GM23338 (cell line): ENCODE results near the gene TNS1. TPM values are rescaled to one million over a fixed set of nuclear protein-coding genes. Genes with fewer than 3 reads are reported as not detected.

Experiments
- ATAC-seq: fragments of 200-7000 bp; cut with Tn5 transposase; 3 replicates; pipeline ENCODE4 v1.9.1; 2020
- DNase-seq: peaks from one replicate; pipeline ENCODE4 v3.0.0-alpha.2; 2015; ENCODE audit warnings: low spot score
- H2AFZ ChIP-seq: fragments of 200-600 bp; sonication (generic); 2 replicates; pipeline ENCODE4 v1.8.0; 2016; ENCODE audit warnings: antibody characterized with exemption, mild to moderate bottlenecking, moderate library complexity
- H3F3A ChIP-seq: fragments of 200-600 bp; sonication (generic); replicated peaks from 2 replicates; pipeline ENCODE4 v1.8.0; 2017; ENCODE audit warnings: antibody characterized with exemption, mixed run types, low read depth
- H3K27ac ChIP-seq: fragments of 200-600 bp; sonication (generic); 2 replicates; pipeline ENCODE4 v1.6.1; 2016; ENCODE audit warnings: low read depth
- H3K27me3 ChIP-seq: fragments of 200-600 bp; sonication (generic); 2 replicates; pipeline ENCODE4 v1.8.0; 2016; ENCODE audit warnings: mild to moderate bottlenecking, mixed run types, moderate library complexity; ENCODE audit not compliant: insufficient read depth
- H3K36me3 ChIP-seq: fragments of 200-600 bp; sonication (generic); 2 replicates; pipeline ENCODE4 v1.8.0; 2016; ENCODE audit warnings: mild to moderate bottlenecking; ENCODE audit not compliant: insufficient read depth
- H3K4me1 ChIP-seq: fragments of 200-600 bp; sonication (generic); 2 replicates; pipeline ENCODE4 v1.8.0; 2016; ENCODE audit warnings: mild to moderate bottlenecking, moderate library complexity; ENCODE audit not compliant: insufficient read depth
- H3K4me2 ChIP-seq: fragments of 200-600 bp; sonication (generic); 2 replicates; pipeline ENCODE4 v1.7.1; 2017; ENCODE audit warnings: mixed run types
- H3K4me3 ChIP-seq: fragments of 200-600 bp; sonication (generic); 2 replicates; pipeline ENCODE4 v1.6.1; 2016; ENCODE audit warnings: mixed run types
- H3K79me2 ChIP-seq: fragments of 200-600 bp; sonication (generic); replicated peaks from 2 replicates; pipeline ENCODE4 v1.8.0; 2017; ENCODE audit warnings: mild to moderate bottlenecking; ENCODE audit not compliant: insufficient read depth
- H3K9me2 ChIP-seq: fragments of 200-600 bp; sonication (generic); 2 replicates; pipeline ENCODE4 v1.8.0; 2017; ENCODE audit not compliant: insufficient read depth
- H4K20me1 ChIP-seq: fragments of 200-600 bp; sonication (generic); replicated peaks from 2 replicates; pipeline ENCODE4 v1.8.0; 2017; ENCODE audit warnings: mild to moderate bottlenecking; ENCODE audit not compliant: insufficient read depth
- H3K27ac Mint-ChIP-seq: 2 replicates; pipeline ENCODE4 v1.8.0; 2020; ENCODE audit warnings: inconsistent platforms, mild to moderate bottlenecking, moderate library complexity, mixed read lengths
- H3K27me3 Mint-ChIP-seq: 3 replicates; pipeline ENCODE4 v1.8.0; 2022; ENCODE audit warnings: low read depth, mild to moderate bottlenecking, moderate library complexity, mixed read lengths, inconsistent platforms; ENCODE audit not compliant: insufficient read depth, poor library complexity
- H3K36me3 Mint-ChIP-seq: 3 replicates; pipeline ENCODE4 v1.8.0; 2021; ENCODE audit warnings: low read depth, mild to moderate bottlenecking, inconsistent platforms, moderate library complexity, mixed read lengths
- H3K4me1 Mint-ChIP-seq: 3 replicates; pipeline ENCODE4 v1.8.0; 2020; ENCODE audit warnings: mild to moderate bottlenecking, inconsistent platforms, mixed read lengths
- H3K4me3 Mint-ChIP-seq: 3 replicates; pipeline ENCODE4 v1.8.0; 2021; ENCODE audit warnings: moderate library complexity, mild to moderate bottlenecking, inconsistent platforms, mixed read lengths
- H3K9me3 Mint-ChIP-seq: 3 replicates; pipeline ENCODE4 v1.8.0; 2020; ENCODE audit warnings: moderate library complexity, mild to moderate bottlenecking, inconsistent platforms, mixed read lengths
- ETS1 ChIP-seq: IDR thresholded peaks from 2 replicates; pipeline ENCODE4 v1.6.1; 2016; ENCODE audit warnings: antibody characterized with exemption
- EZH2phosphoT487 ChIP-seq: fragments of 200-600 bp; sonication (generic); IDR thresholded peaks from one replicate; pipeline ENCODE4 v1.8.1; 2018; ENCODE audit warnings: antibody characterized with exemption; ENCODE audit not compliant: unreplicated experiment
- JUNB ChIP-seq: IDR thresholded peaks from one replicate; pipeline ENCODE4 v1.6.1; 2016; ENCODE audit warnings: antibody characterized with exemption; ENCODE audit not compliant: unreplicated experiment
- REST ChIP-seq: IDR thresholded peaks from one replicate; pipeline ENCODE4 v1.6.1; 2018; ENCODE audit warnings: antibody characterized with exemption; ENCODE audit not compliant: unreplicated experiment
- STAT1 ChIP-seq: IDR thresholded peaks from one replicate; pipeline ENCODE4 v1.6.1; 2016; ENCODE audit warnings: antibody characterized with exemption; ENCODE audit not compliant: unreplicated experiment
- ZNF114 ChIP-seq: fragments of 250-450 bp; sonication (Bioruptor Pico); IDR thresholded peaks from 2 replicates; pipeline ENCODE4 v1.5.0; 2020; ENCODE audit warnings: mild to moderate bottlenecking, moderate library complexity
- polyA plus RNA-seq: library from polyadenylated mRNA; unstranded; fragments of >200 nt; fragmentation: Nextera tagmentation; extraction: Ambion mirVana; gene quantifications from 2 replicates; pipeline ENCODE4 v1.2.1, GENCODE V29; 2016
- total RNA-seq: library from RNA; depleted of rRNA; stranded (reverse); fragments of >200 nt; shearing (Covaris generic); gene quantifications from 2 replicates; pipeline ENCODE4 v1.2.3, GENCODE V29; 2014
- TF ChIP-seq, protein P1 (sequence below): fragments of 250-450 bp; sonication (Bioruptor Pico); IDR thresholded peaks from 2 replicates; pipeline ENCODE4 v1.5.0; 2020; ENCODE audit warnings: mild to moderate bottlenecking, moderate library complexity

The TNS1 gene
- total and polyA plus RNA-seq, 2 experiments from 2014 or later = 2.0 to 7.4 TPM

GRCh38 chr2:217776631-217777030, 226.2 kb downstream of the TNS1 start (continued):
- TF ChIP-seq ETS1 (no peak), EZH2phosphoT487 (no peak), STAT1 (no peak), REST (no peak)

GRCh38 chr2:217775920-217776503, 226.8 kb downstream of the TNS1 start:
- Histone ChIP-seq H3K4me3 (no peak overlapping the region), H3K9me2 (no peaks in the 10 kb centered on the region), H3K27ac (no peak overlapping the region), H3K27me3 (no peaks in the 10 kb centered on the region), H3K4me1 (no peaks in the 10 kb centered on the region), H3K4me2 (no peak overlapping the region), H3K36me3 (no peaks in the 10 kb centered on the region), H3F3A (no peaks in the 10 kb centered on the region), H2AFZ (no peak overlapping the region), H3K79me2 (no peaks in the 10 kb centered on the region), H4K20me1 (no peaks in the 10 kb centered on the region)
- no peaks in the 10 kb centered on the region for H3K36me3 Mint-ChIP-seq
- no peaks in the 10 kb centered on the region for H3K4me1 Mint-ChIP-seq
- no peaks in the 10 kb centered on the region for H3K9me3 Mint-ChIP-seq
- H3K27me3 Mint-ChIP-seq = no peaks in the 10 kb centered on the region
- no peak overlapping the region for H3K27ac Mint-ChIP-seq
- ATAC-seq = no peak
- no peak overlapping the region for H3K4me3 Mint-ChIP-seq
- peak; percentile 37 for DNase-seq
- TF ChIP-seq EZH2phosphoT487 (no peak), ZNF114 (CRISPR knock-in tag) (no peak), JUNB (no peak), REST (no peak), ETS1 (no peak), STAT1 (no peak)
- TF ChIP-seq, protein P1, sequence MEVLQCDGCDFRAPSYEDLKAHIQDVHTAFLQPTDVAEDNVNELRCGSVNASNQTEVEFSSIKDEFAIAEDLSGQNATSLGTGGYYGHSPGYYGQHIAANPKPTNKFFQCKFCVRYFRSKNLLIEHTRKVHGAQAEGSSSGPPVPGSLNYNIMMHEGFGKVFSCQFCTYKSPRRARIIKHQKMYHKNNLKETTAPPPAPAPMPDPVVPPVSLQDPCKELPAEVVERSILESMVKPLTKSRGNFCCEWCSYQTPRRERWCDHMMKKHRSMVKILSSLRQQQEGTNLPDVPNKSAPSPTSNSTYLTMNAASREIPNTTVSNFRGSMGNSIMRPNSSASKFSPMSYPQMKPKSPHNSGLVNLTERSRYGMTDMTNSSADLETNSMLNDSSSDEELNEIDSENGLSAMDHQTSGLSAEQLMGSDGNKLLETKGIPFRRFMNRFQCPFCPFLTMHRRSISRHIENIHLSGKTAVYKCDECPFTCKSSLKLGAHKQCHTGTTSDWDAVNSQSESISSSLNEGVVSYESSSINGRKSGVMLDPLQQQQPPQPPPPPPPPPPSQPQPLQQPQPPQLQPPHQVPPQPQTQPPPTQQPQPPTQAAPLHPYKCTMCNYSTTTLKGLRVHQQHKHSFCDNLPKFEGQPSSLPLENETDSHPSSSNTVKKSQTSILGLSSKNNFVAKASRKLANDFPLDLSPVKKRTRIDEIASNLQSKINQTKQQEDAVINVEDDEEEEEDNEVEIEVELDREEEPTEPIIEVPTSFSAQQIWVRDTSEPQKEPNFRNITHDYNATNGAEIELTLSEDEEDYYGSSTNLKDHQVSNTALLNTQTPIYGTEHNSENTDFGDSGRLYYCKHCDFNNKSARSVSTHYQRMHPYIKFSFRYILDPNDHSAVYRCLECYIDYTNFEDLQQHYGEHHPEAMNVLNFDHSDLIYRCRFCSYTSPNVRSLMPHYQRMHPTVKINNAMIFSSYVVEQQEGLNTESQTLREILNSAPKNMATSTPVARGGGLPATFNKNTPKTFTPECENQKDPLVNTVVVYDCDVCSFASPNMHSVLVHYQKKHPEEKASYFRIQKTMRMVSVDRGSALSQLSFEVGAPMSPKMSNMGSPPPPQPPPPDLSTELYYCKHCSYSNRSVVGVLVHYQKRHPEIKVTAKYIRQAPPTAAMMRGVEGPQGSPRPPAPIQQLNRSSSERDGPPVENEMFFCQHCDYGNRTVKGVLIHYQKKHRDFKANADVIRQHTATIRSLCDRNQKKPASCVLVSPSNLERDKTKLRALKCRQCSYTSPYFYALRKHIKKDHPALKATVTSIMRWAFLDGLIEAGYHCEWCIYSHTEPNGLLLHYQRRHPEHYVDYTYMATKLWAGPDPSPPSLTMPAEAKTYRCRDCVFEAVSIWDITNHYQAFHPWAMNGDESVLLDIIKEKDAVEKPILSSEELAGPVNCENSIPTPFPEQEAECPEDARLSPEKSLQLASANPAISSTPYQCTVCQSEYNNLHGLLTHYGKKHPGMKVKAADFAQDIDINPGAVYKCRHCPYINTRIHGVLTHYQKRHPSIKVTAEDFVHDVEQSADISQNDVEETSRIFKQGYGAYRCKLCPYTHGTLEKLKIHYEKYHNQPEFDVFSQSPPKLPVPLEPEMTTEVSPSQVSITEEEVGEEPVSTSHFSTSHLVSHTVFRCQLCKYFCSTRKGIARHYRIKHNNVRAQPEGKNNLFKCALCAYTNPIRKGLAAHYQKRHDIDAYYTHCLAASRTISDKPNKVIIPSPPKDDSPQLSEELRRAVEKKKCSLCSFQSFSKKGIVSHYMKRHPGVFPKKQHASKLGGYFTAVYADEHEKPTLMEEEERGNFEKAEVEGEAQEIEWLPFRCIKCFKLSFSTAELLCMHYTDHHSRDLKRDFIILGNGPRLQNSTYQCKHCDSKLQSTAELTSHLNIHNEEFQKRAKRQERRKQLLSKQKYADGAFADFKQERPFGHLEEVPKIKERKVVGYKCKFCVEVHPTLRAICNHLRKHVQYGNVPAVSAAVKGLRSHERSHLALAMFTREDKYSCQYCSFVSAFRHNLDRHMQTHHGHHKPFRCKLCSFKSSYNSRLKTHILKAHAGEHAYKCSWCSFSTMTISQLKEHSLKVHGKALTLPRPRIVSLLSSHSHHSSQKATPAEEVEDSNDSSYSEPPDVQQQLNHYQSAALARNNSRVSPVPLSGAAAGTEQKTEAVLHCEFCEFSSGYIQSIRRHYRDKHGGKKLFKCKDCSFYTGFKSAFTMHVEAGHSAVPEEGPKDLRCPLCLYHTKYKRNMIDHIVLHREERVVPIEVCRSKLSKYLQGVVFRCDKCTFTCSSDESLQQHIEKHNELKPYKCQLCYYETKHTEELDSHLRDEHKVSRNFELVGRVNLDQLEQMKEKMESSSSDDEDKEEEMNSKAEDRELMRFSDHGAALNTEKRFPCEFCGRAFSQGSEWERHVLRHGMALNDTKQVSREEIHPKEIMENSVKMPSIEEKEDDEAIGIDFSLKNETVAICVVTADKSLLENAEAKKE (CRISPR knock-in tag) = no peak
